GM18867 (cell line): Measurements from ENCODE around the gene NEURL3.

Source experiments
- ATAC-seq: cut with Tn5 transposase; IDR thresholded peaks from one replicate; pipeline ENCODE4 v1.9.1; 2021; ENCODE audit warnings: mild to moderate bottlenecking, moderate library complexity; ENCODE audit not compliant: unreplicated experiment

Gene NEURL3

DNA sequence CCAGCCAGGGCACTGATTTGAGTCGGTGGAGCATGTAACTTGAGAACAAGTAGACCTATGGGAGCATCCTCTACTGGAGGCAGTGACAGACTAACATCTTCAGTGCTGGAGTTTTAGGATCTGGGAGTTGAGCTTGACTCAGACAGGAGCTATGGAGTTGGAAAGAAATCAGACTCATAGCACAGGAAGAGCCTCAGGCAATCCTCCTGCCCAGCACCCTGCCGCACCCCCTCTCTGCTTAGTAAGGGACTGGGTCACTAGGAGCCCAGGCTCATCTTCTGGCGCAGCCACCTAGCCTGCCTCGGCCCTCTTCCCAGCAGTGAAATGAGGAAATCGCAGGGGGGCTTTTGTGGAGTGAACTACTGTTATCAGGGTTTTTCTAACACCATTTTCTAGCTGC is 35.0 kb upstream of the NEURL3 start:
- no peak for ATAC-seq

DNA sequence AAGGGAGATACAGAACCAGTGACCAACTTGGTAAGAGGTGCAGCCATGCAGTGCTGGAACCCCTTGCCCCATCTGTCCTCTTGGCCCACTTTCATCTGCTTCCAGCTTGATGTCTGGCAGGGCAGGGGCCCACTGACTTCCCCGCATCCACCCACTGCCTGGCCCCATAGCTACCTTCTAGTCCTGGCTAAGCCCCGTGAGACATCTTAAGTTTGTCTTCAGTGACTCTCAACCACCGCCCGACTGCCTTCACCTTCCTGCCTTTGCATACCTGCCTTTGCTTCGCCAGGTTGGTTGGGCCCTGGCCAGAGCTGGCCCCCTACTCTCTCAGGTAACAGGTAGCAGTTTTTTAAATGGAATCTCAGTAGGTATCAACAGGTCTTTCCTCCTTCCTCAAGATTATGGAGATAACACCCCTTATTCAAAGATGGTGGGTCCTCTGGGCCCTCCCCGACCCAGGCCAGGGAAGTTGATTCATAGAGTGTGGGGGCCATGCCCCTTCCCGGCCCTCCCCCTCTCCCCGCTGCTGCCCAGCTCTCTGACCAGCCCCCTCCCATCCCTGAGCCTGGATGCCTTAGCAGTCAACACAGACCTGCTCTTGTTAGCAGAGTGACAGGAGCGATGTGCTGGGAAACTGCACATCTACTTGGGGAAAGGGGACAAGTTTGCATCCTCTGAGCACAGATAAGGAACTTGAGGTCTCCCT is 34.2 kb upstream of the NEURL3 start:
- no peak for ATAC-seq

DNA sequence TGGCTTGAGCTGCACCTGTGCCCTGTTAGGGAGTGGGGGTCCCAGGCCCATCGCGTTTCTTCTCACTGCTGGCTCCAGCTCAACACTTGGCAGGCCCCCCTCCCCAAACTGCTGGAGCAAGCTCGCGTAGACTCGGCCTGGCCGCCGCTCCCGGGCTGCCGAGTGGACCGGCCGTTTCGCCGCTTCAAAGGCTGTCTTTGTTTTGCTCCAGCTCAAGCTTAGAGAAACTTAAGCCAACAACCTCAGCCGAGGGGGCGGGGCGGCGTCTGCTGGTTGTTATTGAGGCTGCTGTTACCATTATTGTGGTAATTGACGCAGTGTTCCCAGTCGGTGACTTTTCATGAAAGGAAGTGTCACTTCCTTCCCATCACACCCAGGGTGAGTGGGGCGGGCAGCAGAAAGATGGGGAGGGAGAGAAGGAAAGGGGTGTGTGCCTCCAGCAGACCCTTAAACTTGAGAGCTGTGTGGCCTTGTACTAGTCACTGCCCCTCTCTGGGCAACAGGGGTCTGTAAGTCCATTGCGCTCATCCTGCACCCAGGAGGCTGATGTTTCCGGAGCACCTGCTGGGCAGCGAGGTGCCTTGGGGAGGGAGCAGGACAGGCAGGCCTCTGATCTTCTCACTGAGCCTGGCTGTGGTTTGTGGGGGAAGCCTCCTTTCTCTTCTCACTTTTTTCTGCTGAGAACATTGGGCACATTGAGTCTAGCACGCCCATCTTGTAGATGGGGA is 33.5 kb upstream of the NEURL3 start:
- no peak for ATAC-seq

DNA sequence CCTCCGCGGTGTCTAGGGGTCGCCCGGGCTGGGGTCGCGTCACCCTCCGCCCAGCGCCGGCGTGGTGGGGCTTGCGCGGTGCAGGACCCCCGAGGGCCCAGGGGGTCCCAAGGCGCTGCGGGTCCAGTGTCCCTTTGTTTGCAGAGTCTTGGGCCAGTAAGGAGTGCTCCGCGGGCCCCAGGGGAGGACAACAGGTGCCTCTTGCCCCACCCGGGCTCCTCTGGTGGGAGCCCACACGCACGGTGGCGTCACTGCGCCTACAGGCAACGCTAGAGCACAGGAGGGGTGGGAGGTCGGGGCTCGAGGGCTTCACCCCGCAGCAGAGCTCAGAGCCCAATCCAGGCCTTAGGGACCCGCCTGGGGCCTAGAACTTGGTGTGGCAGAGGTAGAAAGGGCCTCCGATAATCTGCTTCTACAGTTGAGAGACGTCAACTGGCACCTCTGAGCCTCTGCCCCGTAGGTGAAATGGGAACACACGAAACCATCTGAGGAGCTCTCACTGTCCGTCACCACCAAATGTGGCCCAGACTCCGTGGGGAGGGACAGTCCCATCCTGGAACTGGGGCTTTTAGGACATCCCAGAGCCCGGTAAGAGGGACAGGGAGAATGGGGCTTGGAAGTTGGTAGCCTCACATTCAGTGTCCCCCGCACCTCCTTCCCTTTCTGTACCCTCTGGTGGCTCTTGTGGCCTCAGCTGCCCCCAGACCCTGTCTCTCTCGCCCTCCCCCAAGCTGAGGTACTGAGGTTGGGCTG is 32.8 kb upstream of the NEURL3 start:
- ATAC-seq = peak; percentile 4

DNA sequence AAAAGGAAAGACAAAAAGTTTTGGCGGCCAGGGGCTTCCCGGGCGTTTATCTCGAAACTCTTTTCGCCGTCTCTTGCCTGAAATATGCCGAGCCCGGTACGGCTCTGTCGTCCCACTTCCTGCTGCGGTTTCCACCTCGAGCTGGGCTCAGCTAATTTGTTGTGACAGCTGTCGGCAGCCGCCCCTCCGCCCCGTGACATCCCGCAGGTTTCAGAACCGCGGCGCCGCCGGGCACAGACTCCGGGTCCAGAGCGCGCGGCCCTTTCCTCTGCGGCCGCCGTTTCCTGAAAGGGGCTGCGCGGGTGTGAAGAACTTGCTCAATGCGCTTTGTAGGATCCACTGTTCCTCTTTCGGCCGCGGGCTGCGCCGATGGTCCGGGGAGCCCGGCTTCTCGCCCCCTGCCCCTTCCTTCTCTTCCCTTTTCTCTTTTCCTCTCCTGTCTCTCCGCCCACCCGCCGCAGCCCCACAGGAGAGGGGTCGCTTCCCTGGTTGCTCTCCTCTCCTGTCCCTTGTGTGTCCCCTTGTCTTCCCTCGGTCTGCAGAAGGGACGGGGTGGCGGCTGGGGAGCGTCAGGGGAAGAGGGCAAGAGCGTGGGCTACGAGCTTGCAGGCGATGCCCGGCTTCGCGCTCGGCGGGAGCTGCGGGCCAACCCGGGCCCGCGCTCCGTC is 32.0 kb upstream of the NEURL3 start:
- ATAC-seq = peak; percentile 60

DNA sequence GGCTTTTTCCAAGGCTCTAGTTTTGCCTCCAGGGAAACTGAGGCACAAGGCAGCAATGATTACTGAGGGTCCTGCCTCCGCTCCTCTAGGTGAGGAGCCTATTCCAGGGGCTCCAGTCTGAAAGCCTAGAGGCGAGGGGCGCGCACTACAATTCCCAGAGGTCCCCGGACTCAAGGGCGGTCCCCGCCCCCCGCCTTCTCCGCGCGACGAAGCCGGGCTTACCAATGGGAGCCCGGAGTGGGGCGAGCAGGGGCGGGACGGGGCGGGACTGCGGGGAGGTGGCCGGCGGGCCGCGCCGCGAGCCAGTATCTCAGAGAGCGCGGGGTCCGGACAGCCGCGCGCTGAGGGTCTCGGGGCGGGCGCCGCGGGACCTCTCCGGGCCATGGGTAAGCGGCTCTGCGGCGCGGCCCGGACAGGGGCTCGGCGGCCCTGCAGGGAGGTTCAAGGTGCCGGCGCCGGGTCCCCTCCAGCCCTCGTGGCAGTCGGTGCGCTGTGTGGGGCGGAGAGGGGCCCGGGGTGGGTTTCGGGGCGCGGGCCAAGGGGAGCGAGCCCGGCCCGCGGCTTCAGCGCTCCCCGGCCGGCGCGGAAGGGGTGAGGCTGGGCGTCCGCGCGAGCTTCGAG is 31.4 kb upstream of the NEURL3 start, which contains the start of gene ARID5A:
Gene ARID5A (plus strand): TSS at position 308 of the 621 bp plus-strand sequence. CDS start 75 bp downstream, at position 383.
- ATAC-seq = peak; percentile 61

DNA sequence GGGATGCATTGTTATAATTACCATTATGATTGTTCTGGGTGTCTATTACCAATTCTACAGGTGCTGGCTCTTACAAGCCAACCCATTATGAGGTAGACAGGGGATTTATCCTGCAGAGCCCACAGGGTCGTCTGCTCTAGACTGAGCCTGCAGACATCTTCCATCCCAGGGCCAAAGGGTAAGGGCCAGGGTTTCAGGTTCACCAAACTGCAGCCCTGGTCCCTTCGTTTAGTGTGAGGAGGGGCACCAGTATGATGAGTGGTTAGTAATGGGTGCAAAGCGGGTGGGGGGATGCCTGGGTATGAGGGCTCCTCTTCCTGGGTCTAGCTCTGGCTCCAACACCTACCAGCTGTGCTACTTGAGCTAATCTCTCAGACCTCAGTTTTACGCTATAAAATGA is 30.2 kb upstream of the NEURL3 start:
- no peak for ATAC-seq

DNA sequence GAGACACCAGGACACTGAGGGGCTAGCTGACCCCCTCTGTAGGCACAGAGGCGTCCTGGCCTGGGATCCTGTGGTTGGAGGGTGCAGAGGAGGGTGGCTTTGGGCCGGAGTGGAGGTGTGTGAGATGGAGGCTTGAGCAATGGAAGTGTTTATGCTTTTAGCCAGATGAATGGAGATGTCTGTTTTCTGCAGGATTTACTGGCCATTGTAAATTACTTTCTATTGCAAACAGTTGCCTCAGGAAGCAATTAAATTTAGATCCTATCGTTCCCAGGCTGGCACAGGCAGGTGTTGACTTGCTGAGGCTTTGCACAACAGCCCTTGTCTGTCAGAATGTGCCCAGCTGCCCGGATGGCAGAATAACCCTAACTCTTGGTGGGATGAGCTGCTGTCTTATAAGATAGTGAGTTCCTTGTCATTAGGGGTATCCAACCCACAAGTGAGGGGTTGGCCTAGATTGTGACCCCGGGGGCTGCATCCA is 29.6 kb upstream of the NEURL3 start:
- no peak for ATAC-seq

DNA sequence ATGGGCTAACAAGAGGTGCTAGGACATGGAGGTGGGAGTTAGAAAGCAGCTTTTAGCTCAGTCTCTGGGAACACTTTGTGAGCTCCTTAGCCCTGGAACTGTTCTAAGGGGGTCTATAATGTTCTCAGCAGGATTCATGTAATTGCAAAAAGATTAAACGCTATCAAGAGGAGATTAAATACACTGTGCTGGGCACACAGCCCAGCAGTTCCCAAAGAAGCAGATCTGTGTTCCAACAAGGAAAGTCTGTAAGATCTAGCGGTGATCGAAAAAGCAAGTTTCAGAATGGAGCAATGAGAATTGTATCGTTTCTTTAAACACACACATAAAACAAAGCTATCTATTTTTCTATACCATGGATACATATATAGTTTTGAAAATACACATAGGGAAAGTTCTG is 29.0 kb upstream of the NEURL3 start:
- ATAC-seq = no peak

DNA sequence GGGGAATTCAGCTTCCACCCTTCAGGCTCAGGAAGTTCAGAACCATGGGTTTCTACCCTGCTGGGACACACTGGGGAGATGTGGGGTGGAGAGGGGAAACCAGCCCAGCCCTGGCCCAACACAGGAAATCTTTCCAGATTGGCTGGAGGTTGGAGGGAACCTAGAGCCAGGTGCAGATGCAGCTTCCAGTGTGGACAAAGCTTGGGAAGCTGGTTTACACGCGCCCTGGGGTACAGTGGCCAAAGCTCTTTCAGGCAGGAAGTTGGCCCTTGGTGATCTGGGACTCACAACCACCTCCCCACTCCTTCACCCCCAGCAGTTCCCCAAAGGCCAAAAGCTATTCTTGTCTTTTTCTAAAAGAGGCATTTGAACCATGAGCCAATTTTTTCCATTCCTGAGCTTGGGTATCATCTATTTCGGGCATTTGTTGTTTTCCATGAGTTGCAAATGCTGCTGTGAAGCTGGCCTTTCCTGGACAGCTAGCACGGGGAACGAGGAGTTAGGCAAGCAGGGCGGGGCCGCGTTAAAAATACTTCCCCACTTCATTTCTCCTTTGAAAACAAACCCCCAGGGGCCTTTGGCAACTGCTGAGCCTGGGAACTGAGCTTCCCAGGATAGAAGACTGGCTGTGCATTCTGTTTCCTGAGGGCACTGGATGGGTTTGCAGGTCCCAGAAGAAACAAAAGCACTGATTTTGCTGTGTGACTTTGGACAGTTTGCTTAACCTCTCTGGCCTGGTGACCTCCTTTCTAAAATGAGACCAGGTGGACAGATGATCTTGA is 28.3 kb upstream of the NEURL3 start:
- ATAC-seq = no peak

DNA sequence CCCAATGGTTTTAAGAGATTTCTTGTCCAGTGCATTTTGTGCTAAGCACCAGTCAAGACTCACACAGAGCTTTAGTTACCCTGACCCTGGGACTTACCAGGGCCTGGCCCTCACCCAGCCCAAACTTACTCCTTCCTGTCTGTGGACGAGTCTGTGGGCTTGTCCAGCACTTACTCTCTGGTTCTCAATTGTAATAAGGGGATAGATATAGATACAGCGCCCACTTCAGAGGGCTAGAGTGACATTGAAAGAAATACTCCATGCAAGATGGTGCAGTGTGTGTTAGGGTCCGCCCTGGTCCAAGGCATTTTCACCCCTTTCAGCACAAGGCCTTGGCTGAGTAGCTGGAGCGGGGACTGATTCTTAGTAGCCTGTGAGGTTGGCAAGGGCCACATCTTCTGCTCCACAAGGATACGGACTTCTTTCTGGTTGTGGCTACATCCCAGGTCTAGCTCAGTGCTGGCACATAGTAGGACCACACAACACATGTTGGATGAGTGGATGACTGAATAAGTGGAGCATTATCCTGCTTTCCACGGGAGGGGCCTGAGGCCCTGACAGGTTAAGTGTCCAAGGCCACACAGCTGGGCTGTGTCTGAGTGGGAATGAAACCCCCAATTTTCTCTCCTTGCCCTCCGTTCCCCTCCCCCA is 27.6 kb upstream of the NEURL3 start:
- no peak for ATAC-seq

DNA sequence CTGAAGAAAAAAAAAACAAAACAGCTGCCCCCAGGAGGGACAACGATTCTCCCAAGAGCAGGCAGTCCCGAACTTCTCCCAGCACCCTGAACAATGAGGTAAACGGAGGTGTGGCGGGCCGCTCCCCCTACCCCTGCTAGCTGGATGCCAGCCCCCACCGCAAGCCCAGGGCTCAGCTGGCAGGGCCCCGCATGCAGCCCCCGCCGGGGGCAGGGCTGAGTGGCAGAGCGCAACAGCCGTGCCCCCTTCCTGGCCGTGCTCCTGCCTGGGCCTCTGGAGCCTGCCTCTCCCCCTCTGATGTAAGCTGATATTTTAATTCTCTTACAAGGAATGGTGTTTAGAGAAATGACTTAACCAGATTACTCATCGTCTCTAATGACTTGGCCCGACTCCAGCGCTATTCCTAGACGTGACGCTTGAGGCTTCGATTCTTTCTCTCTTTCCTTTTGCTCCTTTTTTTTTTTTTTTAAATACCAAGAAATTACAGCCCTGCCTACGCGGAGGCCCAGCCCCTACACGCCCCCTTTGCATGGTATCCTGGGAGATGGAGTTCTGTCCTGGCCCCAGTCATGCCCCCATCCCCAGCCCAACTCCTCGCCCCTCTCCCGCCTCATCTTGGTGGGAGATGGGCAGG is 26.8 kb upstream of the NEURL3 start:
- peak; percentile 32 for ATAC-seq

DNA sequence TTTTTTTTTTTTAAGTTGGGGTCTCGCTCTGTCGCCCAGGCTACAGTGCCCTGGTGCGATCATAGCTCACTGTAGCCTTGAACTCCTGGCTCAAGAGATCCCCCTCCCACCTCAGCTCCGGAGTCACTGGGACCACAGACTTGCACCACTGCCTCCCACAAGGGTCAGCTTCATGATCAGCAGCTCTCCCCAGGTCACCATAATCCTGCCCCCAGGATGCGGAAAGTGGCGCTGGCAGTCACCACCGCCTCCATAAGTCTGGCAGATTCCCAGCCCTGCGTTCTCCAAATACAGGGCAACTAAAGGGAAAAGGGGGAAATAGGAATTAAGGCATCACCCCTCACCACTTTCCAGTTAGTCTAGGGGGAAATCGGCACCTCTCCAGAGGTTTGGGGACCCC is 26.2 kb upstream of the NEURL3 start:
- no peak for ATAC-seq

DNA sequence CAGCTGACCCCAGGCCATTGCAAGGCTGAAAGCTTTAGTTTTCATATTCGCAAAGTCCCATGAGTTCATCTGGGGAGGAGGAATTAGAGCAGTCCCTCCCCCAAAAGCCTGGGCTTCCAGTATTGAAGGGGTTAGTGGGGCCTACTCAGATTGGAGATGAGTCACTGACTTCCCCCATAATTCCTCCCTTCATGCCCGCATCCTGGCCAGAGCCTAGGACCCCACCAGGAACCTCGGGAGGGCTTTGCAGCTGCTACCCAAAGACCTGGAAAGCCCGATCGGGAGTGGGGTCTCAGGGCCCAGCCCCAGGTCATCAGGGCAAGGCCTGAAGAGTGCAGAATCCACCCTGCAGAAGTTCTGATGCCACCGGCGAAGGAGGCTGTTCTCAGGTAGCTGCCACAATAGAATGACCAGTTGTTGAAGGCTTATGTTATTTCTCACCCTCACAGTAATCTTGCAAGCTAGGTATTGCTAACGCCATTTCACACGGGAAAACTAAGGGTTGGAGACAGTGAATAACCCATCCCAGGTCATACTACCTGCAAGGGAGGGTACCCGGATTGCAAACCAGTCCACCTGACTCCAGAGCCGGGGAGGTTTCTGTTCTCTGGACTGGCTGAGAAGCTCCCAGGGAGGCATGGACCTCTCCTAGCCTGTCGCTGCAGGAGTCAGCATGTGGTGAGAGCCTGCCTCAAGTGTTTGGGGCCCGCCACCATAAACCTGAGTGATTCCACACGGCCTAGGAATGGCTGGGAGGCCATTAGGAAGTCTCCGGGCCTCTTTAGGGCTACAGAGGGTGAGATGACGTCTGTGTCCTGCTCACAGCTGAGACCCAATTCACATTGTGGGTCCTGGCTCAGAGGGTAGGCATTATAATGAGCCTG is 25.6 kb upstream of the NEURL3 start:
- ATAC-seq = no peak

DNA sequence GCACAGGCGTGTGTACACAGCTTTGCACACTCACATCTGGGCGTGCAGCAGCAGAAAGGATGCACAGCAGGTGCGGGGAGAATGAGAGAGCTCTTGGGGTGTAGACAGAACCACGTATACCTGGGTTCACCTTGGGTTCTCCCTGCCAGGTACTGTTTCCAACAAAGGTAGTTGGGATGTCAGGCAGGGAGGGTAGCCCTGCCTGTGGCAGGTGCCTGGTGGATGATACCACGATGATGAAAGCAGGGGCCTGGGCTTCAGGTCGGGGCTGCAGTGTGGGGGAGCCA is 24.9 kb upstream of the NEURL3 start:
- ATAC-seq = no peak

DNA sequence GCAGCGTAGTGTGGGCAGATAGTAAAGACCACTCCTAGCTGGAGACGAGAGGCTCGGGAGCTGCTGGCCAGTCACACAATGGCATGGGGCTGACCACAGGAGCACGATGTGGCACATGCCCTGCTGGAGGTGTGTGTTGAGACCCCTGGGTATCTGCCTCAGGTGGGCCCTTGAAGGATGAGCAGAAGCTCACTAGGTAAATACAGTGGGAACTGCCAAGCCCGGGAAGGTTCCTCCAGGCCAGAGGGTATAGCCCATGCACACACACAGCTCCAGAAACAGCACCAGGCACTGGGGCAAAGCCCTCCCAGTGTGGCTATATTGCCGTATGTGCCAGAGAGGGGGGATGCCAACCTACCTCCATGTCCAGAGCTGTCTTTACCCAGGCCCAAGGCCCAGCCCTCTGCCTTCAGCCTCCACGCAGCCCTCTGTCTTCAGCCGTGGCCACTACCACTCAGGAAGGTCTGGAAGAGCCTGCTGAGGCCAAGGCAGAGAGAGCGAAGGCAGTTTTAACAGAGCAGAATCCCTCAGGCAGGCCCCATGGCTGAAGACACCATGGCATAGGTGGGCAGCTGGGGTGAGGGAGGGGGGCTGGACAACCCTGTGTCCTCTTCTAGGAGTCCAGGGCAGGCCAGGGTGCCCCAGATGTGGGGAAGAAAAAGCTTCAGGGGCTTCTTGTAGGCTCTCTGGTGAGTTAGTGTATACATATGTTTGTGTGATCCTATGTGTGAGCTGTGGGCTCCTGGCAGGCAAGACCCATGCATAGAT is 24.4 kb upstream of the NEURL3 start:
- no peak for ATAC-seq

DNA sequence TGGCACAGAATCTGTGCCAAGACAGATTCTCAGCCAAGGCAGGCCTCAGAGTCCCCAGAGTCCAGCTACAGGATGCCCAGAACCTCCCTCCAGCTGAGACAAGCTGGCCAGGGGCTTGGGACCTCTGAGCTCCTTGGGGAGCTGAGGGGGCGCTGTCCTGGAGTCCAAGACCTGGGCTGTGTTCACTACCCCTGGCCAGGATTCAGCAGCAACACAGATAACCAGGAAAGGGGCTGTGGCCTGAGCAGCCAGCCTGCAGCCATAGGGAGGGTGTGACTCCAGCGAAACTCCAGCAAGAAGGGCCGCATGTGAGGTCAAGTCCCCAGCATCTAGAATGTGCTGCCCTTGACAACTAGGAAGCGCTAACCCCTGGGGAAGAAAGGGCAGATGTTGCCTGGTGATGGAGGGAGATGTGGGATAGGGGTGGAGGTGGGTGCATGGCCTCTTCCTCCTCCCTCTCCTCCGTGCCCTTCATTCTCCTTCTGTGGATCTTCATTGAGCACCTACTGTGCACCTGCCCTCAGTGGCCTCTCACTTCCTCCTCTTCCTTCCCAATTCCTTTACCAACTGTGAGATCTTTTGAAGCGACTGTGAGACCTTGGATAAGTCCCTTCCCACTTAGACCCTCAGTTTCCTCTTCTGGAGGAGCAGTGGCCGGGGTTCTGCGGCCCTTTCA is 23.7 kb upstream of the NEURL3 start:
- no peak for ATAC-seq
